GM11168 (cell line): ENCODE results near the gene SLC2A10.

Source experiments
- in situ Hi-C: fragments of 300-500 bp; cut with MboI; formaldehyde crosslinking; loops from one replicate; pipeline ENCODE4 v1.12.0; 2022; ENCODE audit warnings: low sequenced_read_pairs; ENCODE audit not compliant: unreplicated experiment

Gene SLC2A10

DNA sequence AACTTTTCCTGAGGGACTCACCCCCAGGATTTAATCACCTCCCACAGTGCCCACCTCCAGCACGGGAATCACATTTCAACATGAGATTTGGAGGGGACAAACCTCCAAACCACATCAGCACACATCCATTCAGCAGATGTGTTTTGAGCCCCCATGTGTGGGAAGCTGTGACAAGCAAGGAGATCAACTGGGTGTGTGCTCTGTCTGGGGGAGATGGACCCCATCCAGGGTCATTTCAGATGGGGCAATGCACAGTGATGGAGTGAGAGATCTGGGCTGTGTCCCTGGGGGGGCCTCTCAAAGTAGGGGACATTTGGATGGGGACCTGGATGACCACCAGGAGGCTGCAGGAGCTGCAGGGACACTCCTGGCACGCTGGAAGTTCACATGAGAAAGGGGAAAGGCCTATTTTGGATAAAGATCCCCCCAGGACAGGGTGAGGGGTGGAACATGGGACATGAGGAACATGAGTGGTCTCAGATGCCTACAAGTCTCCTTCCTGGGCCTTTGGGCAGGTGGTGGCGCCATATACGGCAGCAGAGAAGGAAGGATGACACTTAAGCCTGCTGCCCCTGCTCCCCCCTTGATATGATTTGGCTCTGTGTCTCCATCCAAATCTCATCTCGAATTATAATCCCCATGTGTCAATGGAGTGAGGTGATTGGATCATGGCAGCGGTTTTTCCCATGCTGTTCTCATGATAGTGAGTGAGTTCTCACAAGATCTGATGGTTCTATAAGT is 49.6 kb downstream of the SLC2A10 start:
- in situ Hi-C loops, result no loop called here

DNA sequence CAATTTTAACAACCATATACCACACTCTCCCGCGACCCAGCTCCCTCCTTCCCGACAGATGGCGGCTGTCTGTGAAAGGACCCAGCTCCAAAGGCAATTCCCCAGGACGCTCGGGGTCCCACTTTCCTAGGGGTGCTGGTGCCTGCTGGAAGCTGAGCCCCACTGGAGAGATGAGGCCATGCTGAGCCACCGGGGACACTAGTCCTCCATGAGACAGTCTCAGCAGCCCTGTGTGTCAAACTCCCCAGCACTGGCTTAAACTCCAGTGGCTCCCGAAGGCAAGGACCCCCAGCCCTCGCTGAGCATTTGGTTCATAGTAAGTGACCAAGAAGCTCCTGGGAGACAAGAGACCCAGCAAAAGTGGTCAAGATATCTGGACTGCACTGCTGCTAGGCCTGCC is 52.1 kb downstream of the SLC2A10 start:
- in situ Hi-C loops, result no loop called here

DNA sequence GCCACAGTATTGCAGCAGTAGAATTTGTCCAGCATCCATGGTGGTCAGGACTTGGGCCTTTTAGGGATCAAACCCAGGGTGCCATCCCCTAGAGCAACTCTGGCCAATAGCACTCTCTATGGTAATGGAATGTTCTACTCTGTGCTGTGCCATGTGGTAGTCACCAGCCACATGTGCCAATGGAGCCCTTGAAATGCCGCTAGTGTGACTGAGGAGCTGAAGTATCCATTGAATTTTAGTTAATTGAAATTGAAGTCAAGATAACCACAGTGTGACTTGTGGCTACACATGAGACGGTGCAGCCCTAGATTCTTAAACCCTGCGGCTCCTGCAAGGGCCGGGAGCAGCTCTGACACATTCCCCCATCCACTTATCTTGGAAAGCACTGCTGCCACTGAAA is 54.6 kb downstream of the SLC2A10 start:
- in situ Hi-C loops, result no loop called here

DNA sequence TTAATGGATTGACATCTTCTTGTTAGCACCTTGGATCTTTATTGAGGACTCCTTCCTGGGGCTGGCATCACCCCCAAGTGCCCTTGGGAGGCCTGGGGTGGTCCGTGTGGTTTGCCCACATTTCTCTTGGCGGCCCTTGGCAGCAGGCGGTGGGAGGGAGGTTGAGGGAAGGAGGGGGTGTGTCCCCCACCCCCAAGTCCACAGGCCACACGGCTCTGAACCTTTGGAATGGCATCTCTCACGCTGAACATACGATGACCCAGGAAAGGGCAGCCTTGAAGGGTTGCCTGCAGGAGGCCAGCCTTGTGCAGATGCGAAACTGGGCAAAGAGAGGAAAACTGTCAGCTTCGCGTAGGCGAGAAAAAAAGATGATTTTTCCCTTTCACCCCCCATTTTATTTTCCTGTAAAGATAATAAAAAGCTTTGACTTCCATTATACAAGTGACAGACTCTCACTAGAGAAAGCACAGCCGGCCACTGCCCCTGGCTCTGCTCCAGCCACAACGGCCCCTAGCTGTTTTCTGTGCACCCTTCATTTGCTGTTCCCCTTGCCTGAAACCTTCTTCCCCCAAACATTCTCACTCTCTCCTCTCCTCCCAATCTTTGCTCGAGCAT is 56.2 kb downstream of the SLC2A10 start:
- in situ Hi-C loops, result no loop called here

DNA sequence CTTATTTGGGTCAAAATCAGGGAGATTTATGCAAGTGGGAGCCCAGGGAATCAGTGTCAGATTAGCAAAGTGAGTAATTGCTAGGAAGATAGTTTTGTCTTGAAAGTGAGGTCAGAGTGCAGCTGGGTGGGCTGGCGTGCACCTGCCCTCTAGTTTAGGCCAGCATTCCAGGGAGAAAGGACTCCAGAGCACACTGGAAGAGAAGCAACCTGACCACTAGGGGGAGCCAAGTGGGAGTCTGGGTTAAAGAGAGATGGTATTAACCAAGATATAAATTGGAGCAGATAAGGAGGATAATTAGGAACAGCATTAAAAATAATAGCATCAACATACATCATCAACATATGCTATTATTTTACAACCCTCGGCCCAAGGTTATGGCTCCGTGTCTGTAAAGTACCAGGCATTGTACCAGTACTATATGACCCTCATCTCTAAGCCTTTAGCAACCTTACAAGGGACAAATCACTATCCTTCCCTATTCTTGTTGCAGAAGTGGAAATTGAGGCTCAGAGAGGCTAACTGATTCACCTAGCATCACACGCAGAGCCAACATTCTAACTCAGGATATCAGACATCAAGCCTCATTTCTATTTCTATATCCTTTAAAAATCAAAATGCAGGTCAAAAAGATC is 57.8 kb downstream of the SLC2A10 start:
- in situ Hi-C loops, result no loop called here

DNA sequence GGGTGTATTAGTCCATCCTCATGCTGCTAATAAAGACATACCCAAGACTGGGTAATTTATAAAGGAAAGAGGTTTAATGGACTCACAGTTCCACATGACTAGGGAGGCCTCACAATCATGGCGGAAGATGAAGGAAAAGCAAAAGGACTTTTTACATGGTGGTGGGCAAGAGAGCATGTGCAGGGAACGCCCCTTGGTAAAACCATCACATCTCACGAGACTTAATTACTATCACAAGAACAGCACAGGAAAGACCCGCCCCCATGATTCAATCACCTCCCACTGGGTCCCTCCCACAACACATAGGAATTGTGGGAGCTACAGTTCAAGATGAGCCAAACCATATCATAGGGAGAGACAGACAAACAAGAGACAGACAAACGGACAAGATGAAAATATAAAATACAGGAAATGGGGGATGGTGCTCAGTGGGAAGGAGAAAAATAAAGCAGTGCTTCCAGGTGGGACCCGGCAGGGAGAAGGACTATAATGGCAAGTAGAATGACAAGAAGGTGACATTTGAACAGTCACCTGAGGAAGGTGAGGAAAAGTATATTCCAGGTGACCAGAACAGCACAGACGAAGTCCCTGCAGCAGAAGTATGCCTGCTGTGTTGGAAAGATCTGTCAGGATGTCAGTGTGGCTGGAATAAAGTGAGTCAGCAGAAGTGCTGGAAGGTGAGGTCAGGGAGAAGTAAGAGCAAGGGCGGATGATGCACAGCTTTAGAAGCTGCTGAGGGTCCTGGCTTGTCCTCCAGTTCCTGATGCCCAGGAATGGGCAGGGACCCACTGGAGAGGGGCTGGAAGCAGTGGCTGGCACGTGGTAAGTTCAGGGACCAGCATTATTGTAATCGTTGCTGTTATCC is 61.1 kb downstream of the SLC2A10 start:
- in situ Hi-C loops, result no loop called here

DNA sequence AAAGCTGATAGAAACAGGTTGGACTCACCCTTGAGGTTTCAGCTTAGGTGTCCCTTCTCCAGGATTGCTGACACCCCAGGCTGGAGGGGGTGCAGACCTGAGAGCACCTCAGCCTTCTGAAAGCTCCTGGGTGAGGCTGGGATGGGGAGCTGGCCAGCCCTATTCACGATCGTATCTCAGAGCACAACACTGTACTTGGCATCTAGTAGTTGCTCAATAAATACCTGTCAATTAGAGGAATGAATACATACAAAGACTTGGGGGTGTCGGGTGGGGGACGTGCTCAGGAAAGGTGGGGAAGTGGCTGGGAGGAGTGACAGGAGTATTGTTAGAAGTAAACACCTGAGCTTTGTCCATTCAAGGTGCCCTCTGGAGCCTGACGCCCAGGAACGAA is 61.7 kb downstream of the SLC2A10 start:
- in situ Hi-C loops, result no loop called here

DNA sequence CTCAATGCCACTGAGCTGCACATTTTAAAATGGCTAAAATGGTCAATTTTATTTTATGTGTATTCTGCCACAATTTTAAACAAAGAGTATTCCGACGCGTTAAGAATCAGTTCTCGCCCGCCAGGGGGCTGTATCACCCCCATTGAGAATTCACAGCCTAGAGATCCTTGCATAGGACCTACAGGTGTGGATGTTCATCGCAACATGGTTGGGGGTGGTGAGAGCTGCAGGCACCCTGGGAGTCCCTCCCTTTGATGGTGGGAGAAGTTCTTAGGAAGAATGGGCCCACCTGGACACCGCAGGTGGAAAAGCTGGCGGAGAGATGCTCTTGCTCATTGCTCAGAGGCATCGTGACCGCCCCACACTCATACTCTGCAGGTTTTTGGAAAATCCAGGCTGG is 63.5 kb downstream of the SLC2A10 start:
- in situ Hi-C loops, result no loop called here

DNA sequence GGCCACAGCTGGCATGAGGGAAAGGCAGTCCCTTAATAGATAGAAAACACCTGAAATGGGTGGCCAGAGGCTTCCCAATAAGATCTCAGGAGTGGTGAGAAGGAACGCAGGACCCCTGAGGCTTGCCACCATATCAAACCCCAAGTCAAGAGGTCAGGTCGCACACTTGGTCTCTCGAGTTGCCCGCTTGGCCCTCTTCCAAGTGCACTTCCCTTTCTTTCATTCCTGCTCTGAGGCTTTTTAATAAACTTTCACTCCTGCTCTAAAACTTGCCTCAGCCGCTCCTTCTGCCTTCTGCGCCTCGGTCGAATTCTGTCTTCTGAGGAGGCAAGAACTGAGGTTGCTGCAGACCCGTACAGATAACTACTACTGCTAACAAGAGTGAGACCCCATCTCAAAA is 64.2 kb downstream of the SLC2A10 start:
- in situ Hi-C loops, result no loop called here

DNA sequence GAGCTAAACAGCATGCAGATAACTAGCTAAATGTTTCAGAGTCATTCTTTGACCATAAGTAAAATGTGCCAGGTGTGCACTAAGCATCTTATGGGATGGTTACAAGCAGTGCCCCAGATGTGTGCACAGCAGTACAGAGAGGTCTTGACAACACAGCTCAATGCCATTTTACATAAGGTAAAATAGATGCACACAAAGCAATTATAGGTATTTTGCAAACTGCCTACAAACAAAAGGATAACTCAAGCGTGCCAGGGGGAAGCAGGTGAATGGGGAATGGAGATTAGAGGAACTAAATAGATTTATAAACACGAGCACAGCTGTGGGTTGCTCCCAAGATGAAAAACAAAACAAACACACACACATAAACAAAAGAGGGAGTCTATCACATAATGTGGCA is 64.8 kb downstream of the SLC2A10 start:
- in situ Hi-C loops, result no loop called here

DNA sequence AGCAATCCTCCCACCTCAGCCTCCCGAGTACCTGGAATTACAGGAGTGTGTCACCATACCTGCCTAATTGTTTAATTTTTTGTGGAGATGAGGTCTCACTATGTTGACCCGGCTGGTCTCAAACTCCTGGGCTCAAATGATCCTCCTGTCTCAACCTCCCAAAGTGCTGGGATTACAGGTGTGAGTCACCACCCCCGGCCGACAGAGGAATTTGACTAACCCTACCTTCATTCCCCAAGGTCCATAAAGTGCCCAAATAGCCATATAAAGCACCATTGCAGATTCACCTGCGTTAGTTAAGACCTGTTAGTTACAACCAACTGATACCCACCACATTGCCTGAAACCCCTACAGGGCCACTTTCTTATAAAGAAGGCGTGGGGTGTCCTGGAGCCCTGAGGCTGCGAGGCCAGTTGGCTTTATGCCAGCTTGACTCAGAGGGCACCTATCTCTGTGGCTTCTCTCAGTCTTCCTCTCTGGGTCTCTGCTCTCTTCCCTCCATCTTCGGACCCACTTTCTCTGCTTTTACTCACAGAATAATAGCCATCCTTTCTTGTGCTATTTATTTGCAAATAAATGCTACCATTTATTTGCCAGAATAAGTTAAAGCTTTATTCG is 65.6 kb downstream of the SLC2A10 start:
- in situ Hi-C loops, result no loop called here

DNA sequence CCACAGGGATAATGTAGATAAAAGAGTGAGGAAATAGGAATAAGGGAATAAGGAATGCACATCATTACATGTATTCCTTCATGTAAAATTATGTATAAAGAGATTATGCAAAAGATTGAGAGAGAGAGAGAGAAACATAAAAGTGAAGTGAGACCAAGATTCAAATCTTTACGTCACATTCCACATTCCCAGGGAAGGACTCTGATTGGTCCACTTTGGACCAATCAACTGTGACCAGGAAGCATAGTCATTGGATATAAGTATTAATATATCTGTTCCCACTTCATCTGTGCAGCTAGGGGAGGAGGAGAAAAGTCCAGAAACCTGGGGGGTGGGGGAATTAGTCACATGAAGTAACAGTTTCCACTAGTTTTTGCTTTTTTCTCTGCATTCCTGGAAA is 66.4 kb downstream of the SLC2A10 start:
- in situ Hi-C loops, result no loop called here

DNA sequence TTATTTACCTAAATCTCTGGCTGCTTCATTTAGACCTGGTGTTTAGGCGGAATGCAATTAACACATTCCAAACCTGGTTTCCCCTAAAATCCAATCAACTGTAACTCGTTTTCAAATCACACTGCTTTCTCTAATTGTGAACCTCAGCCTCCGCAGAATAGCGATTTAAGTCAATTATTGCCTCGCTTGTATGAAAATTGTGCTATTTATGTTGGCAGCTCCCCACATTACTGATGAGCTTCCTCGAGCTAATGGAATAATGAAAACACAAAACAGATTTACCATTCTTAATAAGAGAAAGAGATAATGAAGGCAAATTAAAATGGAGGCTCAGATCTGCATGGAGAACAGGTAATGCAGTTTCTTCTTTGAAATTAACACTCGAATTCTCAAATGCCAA is 67.9 kb downstream of the SLC2A10 start:
- in situ Hi-C loops, result no loop called here

DNA sequence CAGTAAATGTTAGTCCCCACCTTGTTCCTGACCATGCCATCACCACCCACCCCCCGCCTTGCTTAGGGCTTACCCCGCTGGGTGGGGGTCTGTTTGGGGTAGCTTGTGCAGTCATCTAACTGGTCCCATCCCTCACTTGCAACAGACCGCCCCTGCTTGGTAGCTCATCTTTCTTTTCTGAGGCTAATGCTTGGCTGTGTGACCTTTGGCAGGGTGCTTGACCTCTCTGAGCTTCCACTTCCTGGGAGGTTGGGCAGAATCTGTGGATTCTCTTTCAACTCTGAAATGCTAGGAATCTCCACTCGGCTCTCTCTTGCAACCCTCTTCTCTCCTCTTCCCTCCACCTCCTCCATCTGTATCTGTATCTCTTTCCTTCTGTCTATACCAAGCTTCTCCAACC is 70.4 kb downstream of the SLC2A10 start:
- in situ Hi-C loops, result no loop called here

DNA sequence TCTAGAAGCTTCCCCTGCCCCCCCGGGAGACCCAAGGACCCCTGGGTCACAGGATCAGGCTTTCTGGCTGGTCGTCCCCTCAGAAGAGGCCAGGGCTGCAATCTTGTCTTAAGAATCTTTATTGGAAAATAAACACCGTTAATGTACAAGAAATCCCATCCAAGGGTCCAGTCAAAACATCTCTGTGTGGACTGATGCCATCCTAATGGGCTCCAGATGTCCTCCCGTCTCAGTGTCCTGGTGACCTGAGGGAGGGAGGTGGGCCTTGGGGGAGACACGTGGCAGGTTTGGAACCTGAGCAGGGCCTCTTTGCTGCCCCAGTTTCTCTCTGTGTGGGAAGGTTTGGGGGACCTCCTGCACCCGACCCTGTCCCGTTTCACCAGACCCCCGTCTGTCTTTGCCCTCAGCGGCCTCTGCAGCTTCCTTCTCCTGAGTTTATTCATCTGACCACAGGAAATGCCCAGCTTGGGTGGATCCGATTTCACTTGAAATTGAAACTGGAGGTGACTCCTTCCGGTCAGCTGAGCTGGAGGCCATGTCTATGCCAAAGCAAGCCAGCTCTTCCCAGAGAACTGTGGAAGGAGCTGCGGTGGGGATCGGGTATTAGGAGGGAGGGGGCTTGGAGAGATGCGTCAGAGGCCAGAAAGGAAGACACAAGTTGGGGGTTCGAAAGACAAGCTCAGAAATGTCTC is 75.1 kb downstream of the SLC2A10 start:
- in situ Hi-C loops, result no loop called here
